Epithelial cell of alveolus of lung (primary cell): ENCODE results near the gene ZNF626. TPM values are rescaled to one million over a fixed set of nuclear protein-coding genes. Genes with fewer than 3 reads are reported as not detected.

Experiments used
- total RNA-seq: library from RNA; depleted of rRNA; stranded (reverse); fragments of >200 nt; gene quantifications from 2 replicates; pipeline ENCODE4 v1.2.1, GENCODE V29; 2015

ZNF626 gene
- 7.5 and 13.8 TPM in 2 replicates for total RNA-seq

GRCh38 chr19:20661150-20661819, at the start of gene ZNF626:
ZNF626 (minus strand) TSS chr19:20661571; CDS start chr19:20661446, 125 bp downstream.

Other genes with a start within 250 kb of the ZNF626 start
- gene ZNF737, start 95.8 kb downstream of the ZNF626 start, total RNA-seq: 3.7 and 15.7 TPM in 2 replicates
- 0.52 and 1.8 TPM in 2 replicates for gene ZNF66, start 114.7 kb upstream of the ZNF626 start, total RNA-seq